Ectodermal cell (in vitro differentiated cells): ENCODE measurements around the gene SIRT4.

Experiments used
- H3K27ac ChIP-seq: 2 replicates; pipeline ENCODE4 v1.7.0; 2013; ENCODE audit warnings: mild to moderate bottlenecking, low read depth, low read length; ENCODE audit not compliant: insufficient read depth, poor library complexity, severe bottlenecking
- H3K27me3 ChIP-seq: 2 replicates; pipeline ENCODE4 v1.7.0; 2013; ENCODE audit warnings: mild to moderate bottlenecking, low read length; ENCODE audit not compliant: insufficient read depth, control insufficient read depth, poor library complexity, severe bottlenecking
- H3K36me3 ChIP-seq: one replicate; pipeline ENCODE4 v1.7.0; 2013; ENCODE audit warnings: low read length; ENCODE audit not compliant: control insufficient read depth, insufficient read depth
- H3K4me1 ChIP-seq: one replicate; pipeline ENCODE4 v1.7.0; 2013; ENCODE audit warnings: low read length; ENCODE audit not compliant: control insufficient read depth, insufficient read depth
- H3K4me3 ChIP-seq: 2 replicates; pipeline ENCODE4 v1.7.0; 2013; ENCODE audit warnings: low read depth, low read length, control low read depth; ENCODE audit not compliant: insufficient read depth
- H3K9me3 ChIP-seq: 2 replicates; pipeline ENCODE4 v1.7.0; 2013; ENCODE audit warnings: mild to moderate bottlenecking, low read length, moderate library complexity; ENCODE audit not compliant: control insufficient read depth
- WGBS, 2 experiments: methylation state at CpG; one replicate each; pipeline ENCODE4 v1.1.7; 2013; ENCODE audit warnings: missing lambda C conversion rate in 2 of 2; 5-methylcytosine and 5-hydroxymethylcytosine counted together

SIRT4 gene

GRCh38 chr12:120283318-120283717, 18.8 kb upstream of the SIRT4 start:
- H3K4me3 ChIP-seq: no peak overlapping the region
- no peak overlapping the region for H3K27ac ChIP-seq
- H3K36me3 ChIP-seq: no peaks in the 10 kb centered on the region
- H3K27me3 ChIP-seq: no peaks in the 10 kb centered on the region
- 83 to 85% methylated on average over 7 of the region's 7 CpGs for WGBS, 2 experiments
- H3K4me1 ChIP-seq: no peaks in the 10 kb centered on the region
- no peaks in the 10 kb centered on the region for H3K9me3 ChIP-seq

- H3K27ac ChIP-seq: no peak overlapping the region
- no peaks in the 10 kb centered on the region for H3K36me3 ChIP-seq
- H3K4me1 ChIP-seq: no peaks in the 10 kb centered on the region
- no peak overlapping the region for H3K4me3 ChIP-seq
- WGBS, 2 experiments: 92 to 95% methylated on average over 3 of the region's 3 CpGs
- H3K27me3 ChIP-seq: no peaks in the 10 kb centered on the region
- H3K9me3 ChIP-seq: no peaks in the 10 kb centered on the region
Observed at GRCh38 chr12:120284381-120284780, 17.7 kb upstream of the SIRT4 start.

DNA sequence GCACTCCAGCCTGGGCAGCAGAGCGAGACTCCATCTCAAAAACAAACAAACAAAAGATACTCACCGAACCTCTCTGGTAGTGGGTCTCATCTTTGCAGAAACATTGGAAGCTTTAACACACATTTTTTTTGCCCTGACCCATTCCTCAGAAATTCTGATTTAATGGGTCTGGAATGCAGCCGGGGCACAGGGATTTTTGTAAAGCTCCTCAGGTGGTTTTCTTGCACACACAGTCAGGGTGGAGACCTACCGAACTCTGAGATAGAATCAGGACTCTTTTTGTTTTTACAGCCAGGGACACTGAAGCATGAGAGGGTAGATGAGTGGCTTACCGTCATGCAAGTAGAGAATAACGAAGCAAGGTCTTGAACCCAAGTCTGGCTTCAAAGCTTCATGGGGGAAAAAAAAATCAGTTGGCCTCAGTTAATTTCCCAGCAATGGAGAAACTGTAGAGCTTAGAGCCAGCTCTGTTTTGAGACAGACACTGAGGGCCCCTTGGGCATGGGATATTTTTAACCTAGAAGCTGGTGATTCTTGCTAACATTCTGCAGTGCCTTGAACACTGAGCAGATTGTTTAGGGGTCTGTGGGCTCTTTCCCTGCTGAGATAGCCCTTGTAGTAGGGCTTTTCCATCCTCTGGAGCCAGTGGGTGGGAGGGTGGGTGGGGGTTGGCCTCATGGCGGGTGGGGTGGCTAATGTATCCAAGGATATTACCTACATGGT, 15.2 kb upstream of the SIRT4 start:
- no peak overlapping the region for H3K4me3 ChIP-seq
- H3K27me3 ChIP-seq: no peaks in the 10 kb centered on the region
- H3K4me1 ChIP-seq: no peaks in the 10 kb centered on the region
- 77 to 80% methylated on average over 6 to 7 of the region's 7 CpGs for WGBS, 2 experiments
- no peaks in the 10 kb centered on the region for H3K36me3 ChIP-seq
- no peak overlapping the region for H3K27ac ChIP-seq
- no peaks in the 10 kb centered on the region for H3K9me3 ChIP-seq

DNA sequence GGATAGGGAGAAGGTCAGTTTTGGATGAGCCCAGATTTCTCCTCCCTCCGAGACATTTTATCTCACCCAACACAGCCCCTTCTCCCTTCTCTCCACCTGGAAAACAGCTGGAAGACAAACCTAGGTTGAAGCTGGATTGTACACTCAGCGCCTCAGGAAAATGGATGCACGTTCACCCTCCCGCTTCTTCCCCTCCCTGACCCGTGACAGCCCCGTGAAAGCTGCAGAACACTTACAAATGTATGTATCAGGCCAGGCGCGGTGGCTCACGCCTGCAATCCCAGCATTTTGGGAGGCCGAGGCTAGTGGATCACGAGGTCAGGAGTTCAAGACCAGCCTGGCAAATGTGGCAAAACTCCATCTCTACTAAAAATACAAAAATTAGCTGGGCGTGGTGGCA, 14.6 kb upstream of the SIRT4 start:
- 88 to 91% methylated on average over 11 to 12 of the region's 12 CpGs for WGBS, 2 experiments
- no peak overlapping the region for H3K27ac ChIP-seq
- no peaks in the 10 kb centered on the region for H3K27me3 ChIP-seq
- no peaks in the 10 kb centered on the region for H3K9me3 ChIP-seq
- no peak overlapping the region for H3K4me3 ChIP-seq
- H3K4me1 ChIP-seq: no peaks in the 10 kb centered on the region
- H3K36me3 ChIP-seq: no peaks in the 10 kb centered on the region

GRCh38 chr12:120290609-120291305, 11.4 kb upstream of the SIRT4 start:
- Histone ChIP-seq H3K27ac (peak overlapping the region; percentile 100), H3K4me3 (peak overlapping the region; percentile 53), H3K9me3 (no peaks in the 10 kb centered on the region), H3K36me3 (no peaks in the 10 kb centered on the region), H3K27me3 (no peaks in the 10 kb centered on the region), H3K4me1 (no peaks in the 10 kb centered on the region)
- WGBS, 2 experiments: 64 to 68% methylated on average over 22 of the region's 22 CpGs

DNA sequence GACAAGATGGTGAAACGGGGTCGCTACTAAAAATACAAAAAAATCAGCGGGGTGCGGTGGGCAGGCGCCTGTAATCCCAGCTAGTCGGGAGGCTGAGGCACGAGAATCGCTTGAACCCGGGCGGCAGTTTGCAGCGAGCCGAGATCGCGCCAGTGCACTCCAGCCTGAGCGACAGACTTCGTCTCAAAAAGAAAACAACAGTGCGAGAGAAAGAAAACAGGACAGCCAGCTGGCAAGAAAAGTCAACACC, 9.8 kb upstream of the SIRT4 start:
- Histone ChIP-seq H3K4me3 (peak overlapping the region; percentile 53), H3K9me3 (no peaks in the 10 kb centered on the region), H3K4me1 (no peaks in the 10 kb centered on the region), H3K27ac (peak overlapping the region; percentile 100), H3K36me3 (no peaks in the 10 kb centered on the region), H3K27me3 (no peaks in the 10 kb centered on the region)
- 1% methylated on average over 17 of the region's 17 CpGs for WGBS, 2 experiments

DNA sequence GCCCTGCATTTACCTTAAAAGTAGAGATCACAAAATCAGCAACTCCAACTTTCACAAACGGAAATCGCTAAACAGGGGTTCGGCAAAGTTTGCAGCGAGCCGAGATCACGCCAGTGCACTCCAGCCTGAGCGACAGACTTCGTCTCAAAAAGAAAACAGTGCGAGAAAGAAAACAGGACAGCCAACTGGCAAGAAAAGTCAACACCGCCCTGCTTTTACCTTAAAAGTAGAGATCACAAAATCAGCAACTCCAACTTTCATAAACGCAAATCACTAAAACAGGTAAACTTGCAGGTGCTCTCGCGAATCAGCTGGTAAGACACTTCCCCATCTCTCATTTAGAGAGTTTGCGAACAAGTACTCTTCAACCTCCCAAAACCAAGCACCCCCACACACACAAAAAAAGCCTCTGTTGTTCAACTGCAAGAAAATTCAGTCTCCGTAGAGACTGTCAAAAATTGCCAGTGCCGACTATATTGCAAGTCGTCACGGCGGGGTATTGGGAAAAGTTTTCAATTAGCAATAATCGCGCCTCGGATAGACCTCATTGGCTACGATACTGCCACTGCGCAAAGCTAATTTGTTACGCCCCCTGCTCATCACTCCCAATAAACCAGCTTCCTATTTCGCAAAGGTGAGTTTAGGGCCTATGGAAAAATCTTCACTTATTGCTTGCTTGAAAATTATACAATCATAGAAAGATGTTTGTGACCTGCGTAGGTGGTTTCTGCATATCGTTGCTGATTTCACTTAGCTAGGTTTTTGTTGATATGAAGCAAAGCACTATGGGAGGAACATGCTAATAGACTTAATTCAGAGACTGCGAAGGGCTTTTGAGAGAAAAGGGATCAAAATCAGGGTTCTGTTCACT, 9.2 kb upstream of the SIRT4 start, which contains the start of gene RNU4-1:
Gene RNU4-1 (minus strand): TSS at position 577 of the 871 bp plus-strand sequence.
- peak within 1 kb of the TSS; percentile 100 for H3K27ac ChIP-seq
- peak within 1 kb of the TSS; percentile 53 for H3K4me3 ChIP-seq
- 1% methylated on average over 28 to 29 of the region's 29 CpGs for WGBS, 2 experiments
- no peaks in the 10 kb centered on the region for H3K27me3 ChIP-seq
- no peaks in the 10 kb centered on the region for H3K9me3 ChIP-seq
- no peaks in the 10 kb centered on the region for H3K36me3 ChIP-seq
- no peaks in the 10 kb centered on the region for H3K4me1 ChIP-seq

GRCh38 chr12:120314220-120314619, 12.1 kb downstream of the SIRT4 start:
- Histone ChIP-seq H3K27me3 (no peaks in the 10 kb centered on the region), H3K27ac (no peak overlapping the region), H3K9me3 (no peaks in the 10 kb centered on the region), H3K4me3 (no peak overlapping the region), H3K36me3 (no peaks in the 10 kb centered on the region), H3K4me1 (no peaks in the 10 kb centered on the region)
- 50 to 53% methylated on average over 5 of the region's 5 CpGs for WGBS, 2 experiments

DNA sequence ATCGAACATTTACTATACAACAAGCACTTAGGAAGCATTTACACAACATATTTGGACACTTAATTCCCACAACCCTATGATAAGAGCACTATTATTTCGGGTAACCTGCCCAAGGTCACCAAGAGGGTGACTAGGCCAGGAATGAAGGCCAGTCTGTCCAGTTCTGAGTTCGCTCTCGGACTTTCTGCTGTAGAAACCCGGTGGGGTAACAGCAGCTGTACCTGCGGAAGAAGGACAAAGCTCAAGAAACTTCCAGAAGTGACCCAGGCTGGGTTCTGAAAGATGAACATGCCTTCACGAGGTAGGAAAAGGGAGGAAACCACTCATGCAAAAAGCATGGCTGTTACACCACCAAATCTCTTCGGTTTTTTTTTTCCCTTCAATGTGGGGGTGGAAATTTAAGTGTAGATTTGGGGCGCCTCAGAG, 14.7 kb downstream of the SIRT4 start:
- WGBS, 2 experiments: 75 to 76% methylated on average over 9 of the region's 9 CpGs
- Histone ChIP-seq H3K4me1 (no peaks in the 10 kb centered on the region), H3K36me3 (no peaks in the 10 kb centered on the region), H3K4me3 (peak overlapping the region; percentile 40), H3K27ac (no peak overlapping the region), H3K27me3 (no peaks in the 10 kb centered on the region), H3K9me3 (no peaks in the 10 kb centered on the region)
